ENCODE measurements around the gene TFF1. TPM values are rescaled to one million over a fixed set of nuclear protein-coding genes. Genes with fewer than 3 reads are reported as not detected.

TFF1 gene
- total RNA-seq, 1 experiment from 2014 or later: 111 TPM

- Histone ChIP-seq H4K20me1 (ENCODE audit: low read length) (no peaks in the 10 kb centered on the region), H3K4me1 (ENCODE audit: insufficient read depth, low read length) (peaks cover 9% of the 10 kb centered on the region), H3K27ac (ENCODE audit: low read length) (no peak overlapping the region), H3K9me3 (ENCODE audit: low read length) (no peaks in the 10 kb centered on the region), H3K27me3 (ENCODE audit: low read length) (no peaks in the 10 kb centered on the region), H3K4me3 (ENCODE audit: low read length) (no peak overlapping the region), H3K9me2 (replicated peaks; ENCODE audit: low read length) (no peaks in the 10 kb centered on the region), H3K9ac (ENCODE audit: low read length) (no peak overlapping the region), H3K4me2 (ENCODE audit: low read length) (no peak overlapping the region), H3K36me3 (ENCODE audit: low read depth, low read length) (no peaks in the 10 kb centered on the region), H2AFZ (ENCODE audit: low read length) (no peak overlapping the region), H3F3A (ENCODE audit: low read length, unreplicated experiment) (no peaks in the 10 kb centered on the region), H3K79me2 (ENCODE audit: low read length) (no peaks in the 10 kb centered on the region)
- intact Hi-C loops (cut with micrococcal nuclease): no loop called here
- DNase-seq (no peak), ATAC-seq (no peak)
- no peak for TF ChIP-seq EZH2phosphoT487 (IDR thresholded peaks at IDR 0.05; ENCODE audit: borderline replicate concordance, low read length)
- no TSS peak for BruUV-seq (replicated peaks)
- ChIA-PET CTCF (no interaction called here), POLR2A (ENCODE audit: unreplicated experiment) (no interaction called here)
Measured at GRCh38 chr21:42343101-42343500, 23.2 kb downstream of the TFF1 start.

GRCh38 chr21:42341776-42342542, 24.4 kb downstream of the TFF1 start:
- Histone ChIP-seq H3K9ac (ENCODE audit: low read length) (no peak overlapping the region), H4K20me1 (ENCODE audit: low read length) (no peaks in the 10 kb centered on the region), H3F3A (ENCODE audit: low read length, unreplicated experiment) (no peaks in the 10 kb centered on the region), H3K27ac (ENCODE audit: low read length) (no peak overlapping the region), H3K27me3 (ENCODE audit: low read length) (no peaks in the 10 kb centered on the region), H3K4me1 (ENCODE audit: insufficient read depth, low read length) (peaks cover 15% of the 10 kb centered on the region), H3K79me2 (ENCODE audit: low read length) (no peaks in the 10 kb centered on the region), H3K4me3 (ENCODE audit: low read length) (no peak overlapping the region), H2AFZ (ENCODE audit: low read length) (no peak overlapping the region), H3K36me3 (ENCODE audit: low read depth, low read length) (no peaks in the 10 kb centered on the region), H3K9me3 (ENCODE audit: low read length) (no peaks in the 10 kb centered on the region), H3K9me2 (replicated peaks; ENCODE audit: low read length) (no peaks in the 10 kb centered on the region), H3K4me2 (ENCODE audit: low read length) (no peak overlapping the region)
- no TSS peak for BruUV-seq (replicated peaks)
- ChIA-PET POLR2A (ENCODE audit: unreplicated experiment) (interaction anchor here (0.6 kb wide), 1 partner anchor 15 kb away, joined by 16 read pairs; no protein-coding TSS in a partner anchor), CTCF (no interaction called here)
- TF ChIP-seq EZH2 (IDR thresholded peaks at IDR 0.05; ENCODE audit: low read length, unreplicated experiment) (no peak), CTCF (conservative IDR thresholded peaks at IDR 0.05; ENCODE audit: low read depth, low read length) (no peak), EZH2phosphoT487 (IDR thresholded peaks at IDR 0.05; ENCODE audit: borderline replicate concordance, low read length) (no peak)
- DNase-seq (no peak), ATAC-seq (no peak)
- intact Hi-C loops (cut with micrococcal nuclease): no loop called here

GRCh38 chr21:42340187-42341050, 25.9 kb downstream of the TFF1 start:
- no peak for DNase-seq
- CTCF ChIA-PET: interaction anchor here (1.2 kb wide), 1 partner anchor 27 kb away, joined by 3 read pairs; no protein-coding TSS in a partner anchor
- no peak overlapping the region for H3K4me2 ChIP-seq (ENCODE audit: low read length)
- H3K9ac ChIP-seq (ENCODE audit: low read length): no peak overlapping the region
- H3K27ac ChIP-seq (ENCODE audit: low read length): no peak overlapping the region
- no TSS peak for BruUV-seq (replicated peaks)
- POLR2A ChIA-PET (ENCODE audit: unreplicated experiment): no interaction called here
- H3K36me3 ChIP-seq (ENCODE audit: low read depth, low read length): no peaks in the 10 kb centered on the region
- H3K79me2 ChIP-seq (ENCODE audit: low read length): no peaks in the 10 kb centered on the region
- no peaks in the 10 kb centered on the region for H4K20me1 ChIP-seq (ENCODE audit: low read length)
- H3K9me3 ChIP-seq (ENCODE audit: low read length): no peaks in the 10 kb centered on the region
- no peak for ATAC-seq
- H2AFZ ChIP-seq (ENCODE audit: low read length): no peak overlapping the region
- no peak overlapping the region for H3K4me3 ChIP-seq (ENCODE audit: low read length)
- peaks cover 15% of the 10 kb centered on the region for H3K4me1 ChIP-seq (ENCODE audit: insufficient read depth, low read length)
- no peaks in the 10 kb centered on the region for H3F3A ChIP-seq (ENCODE audit: low read length, unreplicated experiment)
- intact Hi-C loops (cut with micrococcal nuclease): no loop called here
- TF ChIP-seq EZH2 (IDR thresholded peaks at IDR 0.05; ENCODE audit: low read length, unreplicated experiment) (no peak), CTCF (conservative IDR thresholded peaks at IDR 0.05; ENCODE audit: low read depth, low read length) (no peak), EZH2phosphoT487 (IDR thresholded peaks at IDR 0.05; ENCODE audit: borderline replicate concordance, low read length) (no peak)
- H3K27me3 ChIP-seq (ENCODE audit: low read length): no peaks in the 10 kb centered on the region
- no peaks in the 10 kb centered on the region for H3K9me2 ChIP-seq (replicated peaks; ENCODE audit: low read length)

Data from PC-3 (cell line).